Stimulated activated CD4-positive, alpha-beta T cell treated with anti-CD3 and anti-CD28 coated beads, TNF-alpha, amount 100 ng/mL, for 24 hours (primary cell): ENCODE data around the gene TP53I13.
A peak's percentile ranks its signal among the peaks of the same experiment; 100 is the strongest.
"Not testable (repeated sequence)": the region's sequence is repeated elsewhere in the genome, so short reads cannot be mapped to it uniquely, and the experiment has no call there.

ENCODE experiments used
- DNase-seq, 3 experiments: peaks; one replicate each; pipeline ENCODE4 v3.0.0-alpha.2; 2020; ENCODE audit warnings: low read depth in 3 of 3

Gene TP53I13

GRCh38 chr17:29568331-29569244 lies at the start of gene TP53I13:
TP53I13 (plus strand) TSS chr17:29568701; CDS start chr17:29568759, 58 bp downstream.
- DNase-seq: peak; percentile 78 to 95 (median 85)

GRCh38 chr17:29524692-29525091 lies 43.8 kb upstream of the TP53I13 start:
- no peak for DNase-seq

GRCh38 chr17:29526322-29526721 lies 42.2 kb upstream of the TP53I13 start:
- DNase-seq: no peak

GRCh38 chr17:29533976-29534375 lies 34.5 kb upstream of the TP53I13 start:
- DNase-seq: no peak

GRCh38 chr17:29544066-29544465 lies 24.4 kb upstream of the TP53I13 start:
- no peak for DNase-seq

GRCh38 chr17:29546085-29546484 lies 22.4 kb upstream of the TP53I13 start:
- DNase-seq: no peak

GRCh38 chr17:29546830-29547229 lies 21.7 kb upstream of the TP53I13 start:
- no peak for DNase-seq

- DNase-seq: no peak
Observed at GRCh38 chr17:29549177-29549923, 19.2 kb upstream of the TP53I13 start.

GRCh38 chr17:29555840-29556239 lies 12.7 kb upstream of the TP53I13 start:
- no peak for DNase-seq

- DNase-seq: no peak
Observed at GRCh38 chr17:29557085-29557738, 11.3 kb upstream of the TP53I13 start.

GRCh38 chr17:29557739-29558116 lies 10.8 kb upstream of the TP53I13 start:
- DNase-seq: no peak

- not testable (repeated sequence) for DNase-seq
Observed at GRCh38 chr17:29558139-29558538, 10.4 kb upstream of the TP53I13 start.

GRCh38 chr17:29559640-29560039 lies 8.9 kb upstream of the TP53I13 start:
- DNase-seq: no peak

- DNase-seq: no peak
Observed at GRCh38 chr17:29560316-29560715, 8.2 kb upstream of the TP53I13 start.

- no peak for DNase-seq
Observed at GRCh38 chr17:29561554-29562517, 6.7 kb upstream of the TP53I13 start.

- DNase-seq: no peak
Observed at GRCh38 chr17:29562615-29563014, 5.9 kb upstream of the TP53I13 start.

- DNase-seq: no peak
Observed at GRCh38 chr17:29563816-29564215, 4.7 kb upstream of the TP53I13 start.

GRCh38 chr17:29565643-29566472 lies 2.6 kb upstream of the TP53I13 start:
- peak in 1 of 3 experiments; percentile 56 for DNase-seq

GRCh38 chr17:29566473-29567303 lies 1.8 kb upstream of the TP53I13 start, which contains the start of gene ABHD15:
ABHD15 (minus strand) TSS chr17:29567037; CDS start chr17:29566966, 71 bp downstream.
- peak in 1 of 3 experiments; percentile 68 for DNase-seq
